ENCODE measurements around the gene NPR3. TPM values are rescaled to one million over a fixed set of nuclear protein-coding genes. Genes with fewer than 3 reads are reported as not detected.

NPR3 gene
- total RNA-seq, 1 donor from 2014 or later, result 116 TPM

DNA sequence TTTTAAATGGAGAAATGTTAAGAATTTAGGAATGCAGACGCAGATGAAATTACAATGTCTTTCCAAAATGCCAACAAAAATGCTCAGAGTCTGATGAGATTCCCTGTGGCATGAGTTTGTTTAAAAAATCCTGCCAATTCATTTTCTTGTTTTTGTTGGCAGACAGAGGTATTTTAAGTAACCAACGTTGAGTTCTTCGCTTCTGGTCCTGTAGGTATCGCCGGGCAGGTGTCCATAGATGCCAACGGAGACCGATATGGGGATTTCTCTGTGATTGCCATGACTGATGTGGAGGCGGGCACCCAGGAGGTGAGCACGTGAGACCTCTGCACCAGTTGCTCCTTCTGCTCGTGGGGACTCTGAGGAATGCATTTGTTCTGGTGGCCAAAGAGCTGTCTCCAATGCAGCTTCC lies 69.4 kb downstream of the NPR3 start:
- no peak overlapping the region for H3K27ac Mint-ChIP-seq
- TF ChIP-seq, protein P1, sequence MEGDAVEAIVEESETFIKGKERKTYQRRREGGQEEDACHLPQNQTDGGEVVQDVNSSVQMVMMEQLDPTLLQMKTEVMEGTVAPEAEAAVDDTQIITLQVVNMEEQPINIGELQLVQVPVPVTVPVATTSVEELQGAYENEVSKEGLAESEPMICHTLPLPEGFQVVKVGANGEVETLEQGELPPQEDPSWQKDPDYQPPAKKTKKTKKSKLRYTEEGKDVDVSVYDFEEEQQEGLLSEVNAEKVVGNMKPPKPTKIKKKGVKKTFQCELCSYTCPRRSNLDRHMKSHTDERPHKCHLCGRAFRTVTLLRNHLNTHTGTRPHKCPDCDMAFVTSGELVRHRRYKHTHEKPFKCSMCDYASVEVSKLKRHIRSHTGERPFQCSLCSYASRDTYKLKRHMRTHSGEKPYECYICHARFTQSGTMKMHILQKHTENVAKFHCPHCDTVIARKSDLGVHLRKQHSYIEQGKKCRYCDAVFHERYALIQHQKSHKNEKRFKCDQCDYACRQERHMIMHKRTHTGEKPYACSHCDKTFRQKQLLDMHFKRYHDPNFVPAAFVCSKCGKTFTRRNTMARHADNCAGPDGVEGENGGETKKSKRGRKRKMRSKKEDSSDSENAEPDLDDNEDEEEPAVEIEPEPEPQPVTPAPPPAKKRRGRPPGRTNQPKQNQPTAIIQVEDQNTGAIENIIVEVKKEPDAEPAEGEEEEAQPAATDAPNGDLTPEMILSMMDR (conservative IDR thresholded peaks at IDR 0.05), result no peak
- peaks cover 4% of the 10 kb centered on the region for H3K27me3 Mint-ChIP-seq
- H3K4me3 Mint-ChIP-seq, result no peak overlapping the region
- peaks cover 7% of the 10 kb centered on the region for H3K4me1 Mint-ChIP-seq (ENCODE audit: unreplicated experiment)
- H3K9me3 Mint-ChIP-seq, result peaks cover 4% of the 10 kb centered on the region
- DNase-seq (ENCODE audit: extremely low spot score, unreplicated experiment), result no peak
- peaks cover 20% of the 10 kb centered on the region for H3K36me3 Mint-ChIP-seq

- peaks cover 9% of the 10 kb centered on the region for H3K27me3 Mint-ChIP-seq
- H3K4me3 Mint-ChIP-seq, result no peak overlapping the region
- TF ChIP-seq, protein P1 (conservative IDR thresholded peaks at IDR 0.05), result no peak
- H3K36me3 Mint-ChIP-seq, result peaks cover 11% of the 10 kb centered on the region
- no peak overlapping the region for H3K27ac Mint-ChIP-seq
- H3K9me3 Mint-ChIP-seq, result no peaks in the 10 kb centered on the region
- peaks cover 15% of the 10 kb centered on the region for H3K4me1 Mint-ChIP-seq (ENCODE audit: unreplicated experiment)
- no peak for DNase-seq (ENCODE audit: extremely low spot score, unreplicated experiment)
These were observed 72.5 kb downstream of the NPR3 start for GRCh38 chr5:32783661-32784060.

DNA sequence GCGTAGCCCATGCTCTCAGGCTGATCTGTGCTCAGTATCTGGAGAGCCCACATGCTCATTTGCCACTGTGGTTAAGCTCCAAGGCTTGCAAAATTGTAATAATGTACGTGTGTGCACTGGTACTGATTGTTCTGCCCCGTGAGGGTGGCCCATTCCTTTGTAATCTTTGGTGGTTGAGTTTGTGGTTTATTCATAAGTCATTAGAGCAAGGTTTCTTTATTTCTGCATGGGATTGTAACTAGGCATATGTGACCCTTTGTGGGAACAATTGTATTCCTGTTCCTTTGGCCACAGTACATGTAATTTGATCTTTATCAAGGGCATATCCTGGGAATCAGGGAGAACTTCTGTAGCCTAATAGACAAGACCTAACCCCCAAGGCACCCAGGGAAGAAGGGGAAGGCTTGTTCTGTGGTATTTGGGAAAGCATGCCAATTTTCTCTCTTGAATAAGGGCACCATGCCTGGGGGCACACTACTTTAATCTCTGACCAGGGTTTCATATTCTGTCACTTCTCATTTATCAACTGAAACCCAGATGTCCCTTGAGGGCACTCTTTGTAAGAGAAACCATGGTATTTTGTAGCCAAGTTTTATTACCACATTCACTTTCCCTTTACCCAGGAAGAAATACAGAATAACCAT lies 74.6 kb downstream of the NPR3 start:
- Mint-ChIP-seq H3K4me3 (peak overlapping the region; percentile 21), H3K27ac (peak overlapping the region; percentile 0), H3K4me1 (ENCODE audit: unreplicated experiment) (peaks cover 15% of the 10 kb centered on the region), H3K36me3 (peaks cover 15% of the 10 kb centered on the region), H3K27me3 (peaks cover 9% of the 10 kb centered on the region), H3K9me3 (no peaks in the 10 kb centered on the region)
- TF ChIP-seq, protein P1 (conservative IDR thresholded peaks at IDR 0.05), result no peak
- no peak for DNase-seq (ENCODE audit: extremely low spot score, unreplicated experiment)

- Mint-ChIP-seq H3K36me3 (peaks cover 15% of the 10 kb centered on the region), H3K4me3 (peak overlapping the region; percentile 21), H3K27me3 (peaks cover 9% of the 10 kb centered on the region), H3K27ac (peak overlapping the region; percentile 0), H3K4me1 (ENCODE audit: unreplicated experiment) (peaks cover 15% of the 10 kb centered on the region), H3K9me3 (no peaks in the 10 kb centered on the region)
- TF ChIP-seq, protein P1 (conservative IDR thresholded peaks at IDR 0.05), result no peak
- DNase-seq (ENCODE audit: extremely low spot score, unreplicated experiment), result no peak
These were observed 75.2 kb downstream of the NPR3 start for GRCh38 chr5:32786311-32786710.

DNA sequence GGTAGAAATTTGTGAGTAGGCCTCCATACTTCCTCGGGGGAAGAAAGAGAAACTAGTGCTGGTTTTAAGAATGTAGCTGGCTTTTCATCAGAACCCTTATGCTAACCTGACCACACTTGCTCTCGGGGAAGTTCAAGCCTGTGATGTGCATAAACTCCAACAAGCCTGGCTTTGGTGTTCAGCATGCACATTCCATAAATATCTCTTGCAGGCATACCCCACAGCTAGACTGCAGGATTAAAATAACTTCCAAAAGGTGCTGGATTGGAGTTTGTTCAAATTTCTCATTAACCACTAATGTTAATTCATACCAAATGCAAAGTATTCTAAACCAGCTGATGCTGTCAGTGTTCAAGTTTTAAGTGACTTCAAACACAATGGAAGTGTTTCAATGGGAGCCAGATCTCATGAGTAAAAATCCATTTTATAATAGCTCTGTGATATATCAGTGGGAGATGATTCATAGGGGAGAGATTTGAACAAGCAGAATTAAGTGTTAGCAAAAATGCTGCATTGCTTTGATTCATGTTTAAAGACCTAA lies 79.4 kb downstream of the NPR3 start:
- peaks cover 8% of the 10 kb centered on the region for H3K4me1 Mint-ChIP-seq (ENCODE audit: unreplicated experiment)
- H3K4me3 Mint-ChIP-seq, result no peak overlapping the region
- DNase-seq (ENCODE audit: extremely low spot score, unreplicated experiment), result no peak
- H3K27ac Mint-ChIP-seq, result no peak overlapping the region
- TF ChIP-seq, protein P1 (conservative IDR thresholded peaks at IDR 0.05), result no peak
- peaks cover 10% of the 10 kb centered on the region for H3K36me3 Mint-ChIP-seq
- H3K27me3 Mint-ChIP-seq, result peaks cover 9% of the 10 kb centered on the region
- no peaks in the 10 kb centered on the region for H3K9me3 Mint-ChIP-seq
